ENCODE measurements around the gene MUC2.

The MUC2 gene

GRCh38 chr11:1085440-1086170, 10.9 kb downstream of the MUC2 start:
- no peak for DNase-seq (ENCODE audit: extremely low read depth in 1 of 2, low read depth in 1 of 2)

DNA sequence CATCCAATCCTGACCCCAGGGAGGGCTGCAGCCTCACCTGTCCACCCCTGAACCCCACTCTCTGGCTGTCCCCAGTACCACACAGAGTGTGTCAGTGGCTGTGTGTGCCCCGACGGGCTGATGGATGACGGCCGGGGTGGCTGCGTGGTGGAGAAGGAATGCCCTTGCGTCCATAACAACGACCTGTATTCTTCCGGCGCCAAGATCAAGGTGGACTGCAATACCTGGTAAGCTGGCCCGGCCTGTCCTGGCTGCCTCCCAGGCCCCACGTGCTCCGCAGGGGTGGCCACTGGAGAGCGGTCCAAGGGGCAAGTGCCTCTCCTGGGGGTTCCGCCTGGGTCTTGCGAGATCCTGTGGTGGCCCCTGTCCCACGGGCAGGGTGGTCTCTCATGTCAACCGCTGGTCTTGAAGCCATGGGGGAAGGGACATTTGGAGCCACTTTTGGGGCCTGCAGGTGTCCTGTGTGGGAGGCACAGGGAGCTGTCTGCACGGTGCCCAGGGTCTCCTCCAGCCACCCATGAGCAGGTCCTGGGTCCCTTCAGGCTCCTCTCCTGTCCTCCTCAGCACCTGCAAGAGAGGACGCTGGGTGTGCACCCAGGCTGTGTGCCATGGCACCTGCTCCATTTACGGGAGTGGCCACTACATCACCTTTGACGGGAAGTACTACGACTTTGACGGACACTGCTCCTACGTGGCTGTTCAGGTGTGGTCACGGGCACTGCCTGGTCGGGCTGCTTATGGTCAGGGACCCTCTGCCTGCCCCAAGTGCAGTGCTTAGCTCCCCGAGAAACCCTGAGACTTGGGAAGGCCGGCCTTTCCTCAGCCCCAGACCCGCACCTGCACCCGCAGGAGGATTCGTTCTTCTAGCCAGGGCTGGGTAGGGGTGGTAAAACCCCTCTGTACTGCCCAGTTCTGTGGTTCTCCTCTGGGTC, 11.8 kb downstream of the MUC2 start:
- no peak for DNase-seq (ENCODE audit: extremely low read depth in 1 of 2, low read depth in 1 of 2)

DNA sequence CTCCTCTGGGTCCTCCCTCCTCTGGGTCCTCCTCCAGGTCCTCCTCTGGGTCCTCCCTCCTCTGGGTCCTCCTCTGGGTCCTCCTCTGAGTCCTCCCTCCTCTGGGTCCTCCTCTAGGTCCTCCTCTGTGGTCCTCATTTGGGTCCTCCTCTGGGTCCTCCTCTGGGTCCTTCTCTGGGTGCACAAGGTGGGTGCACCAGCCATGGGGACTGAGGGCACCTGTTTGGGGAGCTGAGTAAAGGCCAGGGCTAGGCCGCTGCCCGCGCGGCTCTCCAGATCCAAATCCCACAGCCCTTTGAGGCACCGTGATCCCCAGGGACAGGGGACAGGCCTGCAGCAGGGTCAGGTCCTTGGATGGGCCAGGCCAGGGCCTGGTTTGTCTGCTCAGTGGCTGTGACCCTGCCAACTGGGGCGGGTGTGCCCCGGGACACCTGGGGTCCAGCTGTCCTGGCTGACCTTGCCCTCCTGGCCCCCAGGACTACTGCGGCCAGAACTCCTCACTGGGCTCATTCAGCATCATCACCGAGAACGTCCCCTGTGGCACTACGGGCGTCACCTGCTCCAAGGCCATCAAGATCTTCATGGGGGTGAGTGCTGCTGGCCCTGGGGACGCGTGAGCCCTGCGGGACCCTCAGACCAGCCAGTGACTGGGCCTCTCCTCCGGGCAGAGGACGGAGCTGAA, 12.7 kb downstream of the MUC2 start:
- no peak for DNase-seq (ENCODE audit: extremely low read depth in 1 of 2, low read depth in 1 of 2)

- no peak for DNase-seq (ENCODE audit: extremely low read depth in 1 of 2, low read depth in 1 of 2)
These were observed 13.6 kb downstream of the MUC2 start for GRCh38 chr11:1087961-1088926.

DNA sequence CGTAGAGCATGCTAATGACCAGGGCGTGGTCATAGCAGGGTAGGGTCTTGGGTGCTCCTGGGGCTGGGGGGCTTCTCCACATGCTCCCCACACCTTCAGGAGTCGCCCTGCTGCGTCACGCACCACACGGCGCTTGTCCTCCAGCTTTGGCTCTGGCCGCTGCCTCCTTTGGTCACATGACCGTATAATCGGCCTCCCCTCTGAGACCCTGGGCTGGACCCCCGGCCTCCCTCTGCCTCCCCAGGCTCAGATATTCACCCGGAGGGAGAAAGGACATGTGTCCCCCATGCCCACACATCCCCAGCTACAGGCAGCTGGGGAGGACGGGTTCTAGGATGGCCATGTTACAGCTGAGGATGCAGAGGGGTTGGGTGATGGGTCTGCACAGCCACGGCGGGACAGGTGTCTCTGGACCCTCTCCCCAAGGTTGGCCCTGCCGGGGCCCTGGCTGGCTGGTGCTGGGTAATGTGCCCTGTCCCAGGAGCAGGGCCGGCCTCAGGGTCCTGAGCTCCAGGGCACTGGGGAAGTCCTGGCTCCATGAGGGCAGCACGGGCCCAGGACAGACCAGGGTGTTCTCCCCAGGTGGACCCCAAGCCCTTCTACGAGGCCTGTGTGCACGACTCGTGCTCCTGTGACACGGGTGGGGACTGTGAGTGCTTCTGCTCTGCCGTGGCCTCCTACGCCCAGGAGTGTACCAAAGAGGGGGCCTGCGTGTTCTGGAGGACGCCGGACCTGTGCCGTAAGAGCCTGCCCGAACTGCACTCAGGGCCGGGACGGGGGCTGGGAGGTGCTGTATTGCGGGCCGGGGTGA, 14.5 kb downstream of the MUC2 start:
- DNase-seq (ENCODE audit: extremely low read depth in 1 of 2, low read depth in 1 of 2): no peak

DNA sequence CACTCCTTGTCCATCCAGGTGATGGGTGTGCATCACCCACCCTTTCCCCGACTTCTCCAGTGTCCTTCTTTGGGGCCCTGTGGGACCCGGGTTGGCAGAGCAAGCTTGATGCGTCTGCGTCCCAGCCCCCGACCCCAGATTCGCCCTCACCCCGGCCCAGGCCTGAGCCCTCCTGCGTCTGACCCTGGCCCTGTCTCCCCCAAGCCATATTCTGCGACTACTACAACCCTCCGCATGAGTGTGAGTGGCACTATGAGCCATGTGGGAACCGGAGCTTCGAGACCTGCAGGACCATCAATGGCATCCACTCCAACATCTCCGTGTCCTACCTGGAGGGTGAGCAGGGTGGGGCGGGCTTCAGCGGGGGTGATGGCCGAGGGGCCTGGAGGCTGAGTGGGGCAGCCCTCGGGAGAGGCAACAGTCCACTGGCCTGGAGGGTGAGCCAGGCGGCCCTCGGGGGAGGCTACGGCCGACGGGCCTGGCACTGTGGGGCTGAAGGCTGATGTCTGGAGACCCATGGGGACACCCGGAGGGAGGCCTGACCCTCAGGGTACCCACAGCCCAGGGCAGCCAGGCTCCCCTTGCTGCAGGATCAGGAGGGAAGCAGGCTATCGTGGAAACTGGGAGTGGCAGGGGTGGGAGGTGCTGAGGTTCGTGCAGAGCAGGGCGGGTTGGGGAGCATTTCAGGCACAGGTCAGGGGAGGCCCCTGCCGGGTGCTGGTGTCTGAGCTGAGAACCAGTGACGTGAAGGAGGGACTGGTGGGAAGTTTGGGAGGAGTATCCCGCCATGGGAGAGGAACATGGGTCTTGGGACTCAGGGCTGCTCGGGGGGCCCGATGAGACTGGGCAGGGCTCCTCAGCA, 15.3 kb downstream of the MUC2 start:
- no peak for DNase-seq (ENCODE audit: extremely low read depth in 1 of 2, low read depth in 1 of 2)

- DNase-seq (ENCODE audit: extremely low read depth in 1 of 2, low read depth in 1 of 2): no peak
These were observed 16.1 kb downstream of the MUC2 start for GRCh38 chr11:1090600-1091331.

DNA sequence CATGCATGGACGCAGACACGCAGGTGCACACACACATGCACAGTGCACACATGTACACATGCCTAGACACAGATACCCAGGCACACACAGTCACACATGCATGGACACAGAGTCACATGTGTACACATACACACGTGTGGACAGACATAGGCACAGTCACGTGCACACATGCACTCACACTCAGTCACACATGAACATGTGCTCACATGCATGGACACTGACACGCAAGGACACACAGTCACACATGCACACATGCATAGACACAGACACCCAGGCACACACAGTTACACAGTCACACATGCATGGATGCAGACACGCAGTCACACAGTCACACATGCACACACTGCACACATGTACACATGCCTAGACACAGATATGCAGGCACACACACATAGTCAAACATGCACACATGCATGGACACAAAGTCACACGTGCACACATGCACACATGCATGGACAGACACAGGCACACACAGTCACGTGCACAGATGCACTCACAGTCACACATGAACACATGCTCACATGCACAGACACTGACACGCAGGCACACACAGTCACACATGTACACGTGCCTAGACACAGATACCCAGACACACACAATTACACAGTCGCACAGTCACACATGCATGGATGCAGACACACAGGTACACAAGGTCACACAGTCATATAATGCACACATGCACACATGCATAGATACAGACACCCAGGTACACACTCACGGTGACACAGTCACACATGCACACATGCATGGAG, 16.8 kb downstream of the MUC2 start:
- no peak for DNase-seq (ENCODE audit: extremely low read depth in 1 of 2, low read depth in 1 of 2)

- no peak for DNase-seq (ENCODE audit: extremely low read depth in 1 of 2, low read depth in 1 of 2)
These were observed 17.5 kb downstream of the MUC2 start for GRCh38 chr11:1092145-1092670.

DNA sequence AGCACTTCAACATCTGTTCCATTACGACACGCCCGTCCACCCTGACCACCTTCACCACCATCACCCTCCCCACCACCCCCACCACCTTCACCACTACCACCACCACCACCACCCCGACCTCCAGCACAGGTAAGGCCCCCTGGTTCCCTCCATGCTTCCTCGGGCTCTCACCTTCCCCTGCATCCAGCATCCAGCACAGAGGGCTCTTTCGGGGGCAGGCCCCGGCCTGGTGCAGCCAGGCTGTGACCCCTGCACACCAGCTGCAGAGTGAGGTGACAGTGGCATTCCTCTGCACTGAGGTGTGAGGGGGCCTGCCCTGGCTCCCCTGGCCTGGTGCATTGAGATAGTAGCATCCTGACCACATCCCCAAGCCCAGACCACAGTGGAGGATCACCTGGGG, 18.2 kb downstream of the MUC2 start:
- DNase-seq (ENCODE audit: extremely low read depth in 1 of 2, low read depth in 1 of 2): no peak

GRCh38 chr11:1099519-1100355, 25.1 kb downstream of the MUC2 start:
- DNase-seq (ENCODE audit: extremely low read depth in 1 of 2, low read depth in 1 of 2): no peak

DNA sequence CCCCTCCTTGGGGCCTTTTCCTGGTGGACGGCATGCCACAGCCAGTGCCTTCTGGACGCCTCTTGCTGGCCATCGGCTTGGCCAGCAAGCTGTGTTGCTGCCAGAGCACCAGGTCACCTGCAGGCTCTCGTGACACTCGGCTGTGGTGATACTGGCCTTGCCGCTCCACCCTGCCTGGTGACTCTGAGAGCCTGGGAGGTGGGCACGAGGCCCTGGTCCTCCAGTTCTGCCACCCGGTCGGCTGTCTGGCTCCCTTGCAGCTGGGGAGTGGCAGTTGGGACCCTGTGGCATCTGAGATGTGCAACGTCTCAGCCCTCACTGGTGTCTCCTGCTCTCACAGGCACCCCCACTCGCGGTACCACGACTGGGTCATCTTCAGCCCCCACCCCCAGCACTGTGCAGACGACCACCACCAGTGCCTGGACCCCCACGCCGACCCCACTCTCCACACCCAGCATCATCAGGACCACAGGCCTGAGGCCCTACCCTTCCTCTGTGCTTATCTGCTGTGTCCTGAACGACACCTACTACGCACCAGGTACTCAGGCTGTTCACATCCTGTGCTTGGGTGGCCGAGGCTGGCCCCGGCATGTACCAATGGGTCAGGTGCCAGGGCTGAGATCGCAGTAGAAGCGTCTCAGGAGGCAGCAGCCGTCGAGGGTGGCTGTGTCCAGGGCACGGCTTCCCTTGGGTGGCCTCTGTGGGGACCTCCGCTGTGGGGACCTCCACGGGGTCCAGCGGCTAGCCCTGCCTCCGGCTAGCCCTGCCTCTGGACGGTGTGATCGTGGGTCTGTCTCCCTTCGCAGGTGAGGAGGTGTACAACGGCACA, 26.0 kb downstream of the MUC2 start:
- no peak for DNase-seq (ENCODE audit: extremely low read depth in 1 of 2, low read depth in 1 of 2)

GRCh38 chr11:1101318-1102089, 26.8 kb downstream of the MUC2 start:
- DNase-seq (ENCODE audit: extremely low read depth in 1 of 2, low read depth in 1 of 2): no peak

- DNase-seq (ENCODE audit: extremely low read depth in 1 of 2, low read depth in 1 of 2): no peak
These were observed 27.7 kb downstream of the MUC2 start for GRCh38 chr11:1102221-1102971.
